H1 (cell line): ENCODE data around the gene SPATA6L. TPM values are rescaled to one million over a fixed set of nuclear protein-coding genes. Genes with fewer than 3 reads are reported as not detected.

Experiments
- BCL11A ChIP-seq, 2 experiments: IDR thresholded peaks; one replicate each; pipeline ENCODE4 v1.6.1; 2011; ENCODE audit warnings: low read depth in 2 of 2, low read length in 2 of 2, mild to moderate bottlenecking in 2 of 2
- polyA plus RNA-seq, 7 experiments: library from polyadenylated mRNA; depleted of rRNA in 3 of 7; stranded (reverse) in 5 of 7; unstranded in 2 of 7; fragments of >200 nt in 5 of 7; fragments of 200-250 nt in 2 of 7; gene quantifications; 1 replicate in 5 of 7; 2 replicates in 1 of 7; 4 replicates in 1 of 7; pipeline versions ENCODE4 v1.2.1 to v1.2.3, GENCODE V29; 2011 to 2013; ENCODE audit warnings: missing spikeins in 2 of 7, mixed read lengths in 2 of 7
- total RNA-seq: library from RNA; stranded (reverse); fragmentation: NEBNext Ultra II Directional; extraction: Animal tissue kit (Norgen Biotek cat#: 25700); gene quantifications from 2 replicates; pipeline ENCODE4 v1.2.1, GENCODE V29; 2021

Gene SPATA6L
- total and polyA plus RNA-seq, 2 of the 8 experiments (the other 6 are each of a cell fraction or from before 2014, with no cell fraction given): 0.57 to 1.1 TPM

DNA sequence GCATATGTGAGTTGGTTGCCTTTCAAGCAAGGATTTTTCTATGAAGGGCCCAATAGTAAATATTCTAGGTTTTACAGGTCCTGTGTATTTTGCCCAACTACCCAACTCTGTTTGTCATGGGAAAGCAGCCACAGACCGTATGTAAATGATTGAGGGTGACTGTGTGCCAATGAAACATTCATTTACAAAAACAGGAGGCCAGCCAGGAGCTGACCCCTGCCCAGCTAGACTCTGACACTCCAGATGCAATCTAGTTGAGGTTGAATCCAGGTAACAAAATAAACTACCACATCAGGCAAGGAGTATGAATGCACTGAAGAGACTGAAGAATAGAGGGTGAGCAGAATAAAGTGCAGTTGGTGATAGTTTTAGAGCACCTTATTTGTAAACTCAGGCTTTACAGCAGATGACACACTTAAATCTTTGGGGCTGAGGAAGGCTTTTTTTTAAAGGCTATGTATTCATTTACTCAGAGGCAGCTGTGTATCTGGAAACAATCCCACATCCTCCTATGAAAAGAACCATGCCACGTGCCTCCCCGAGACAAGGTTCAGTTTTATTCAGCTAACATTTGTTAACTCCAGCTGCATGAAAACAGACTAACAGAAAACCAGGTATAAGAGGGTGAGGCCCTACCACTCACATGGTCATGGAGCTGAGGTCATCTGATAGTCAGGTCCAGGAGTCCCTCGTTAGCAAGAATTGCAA lies 115.3 kb downstream of the SPATA6L start (continued):
- no peak for TF ChIP-seq BCL11A (IDR thresholded peaks at IDR 0.05; ENCODE audit: low read depth in 2 of 2, low read length in 2 of 2)
